Panc1 (cell line): ENCODE measurements around the gene TBXAS1. TPM values are rescaled to one million over a fixed set of nuclear protein-coding genes. Genes with fewer than 3 reads are reported as not detected.

Experiments
- ATAC-seq: fragments of 200-7000 bp; cut with Tn5 transposase; 2 replicates; pipeline ENCODE4 v1.9.1; 2020; ENCODE audit warnings: mild to moderate bottlenecking, moderate library complexity
- BruUV-seq: library from RNA; stranded (reverse); fragments of 400-500 nt; replicated peaks from 2 replicates; lab custom pipeline; 2021; lab: Mats Ljungman, UMichigan
- CTCF ChIA-PET: fragments of 300-600 bp; sonication (Branson Sonifier 250); formaldehyde crosslinking; loops from one replicate; lab custom pipeline; 2022; ENCODE audit warnings: antibody characterized with exemption; lab: Charles Lee
- POLR2A ChIA-PET: fragments of 300-600 bp; sonication (Branson Sonifier 250); formaldehyde crosslinking; loops from one replicate; lab custom pipeline; 2022; ENCODE audit warnings: antibody characterized with exemption; lab: Charles Lee
- DNase-seq: peaks from one replicate; pipeline ENCODE4 v3.0.0-alpha.2; 2010; ENCODE audit warnings: low read depth, low spot score
- H3K27ac ChIP-seq: 2 replicates; pipeline ENCODE4 v1.5.1; 2011; ENCODE audit warnings: mild to moderate bottlenecking, low read length, inconsistent platforms
- H3K27me3 ChIP-seq: fragments of 200-500 bp; sonication (Bioruptor generic); 2 replicates; pipeline ENCODE4 v1.6.0; 2014; ENCODE audit warnings: low read length, inconsistent platforms; ENCODE audit not compliant: control insufficient read depth, insufficient read depth
- H3K36me3 ChIP-seq: fragments of 200-500 bp; sonication (Bioruptor generic); 2 replicates; pipeline ENCODE4 v1.5.1; 2014; ENCODE audit warnings: inconsistent platforms, mild to moderate bottlenecking, low read length, moderate library complexity; ENCODE audit not compliant: control insufficient read depth, insufficient read depth
- H3K4me1 ChIP-seq: 2 replicates; pipeline ENCODE4 v1.5.1; 2011; ENCODE audit warnings: inconsistent platforms, mild to moderate bottlenecking, low read length, moderate library complexity; ENCODE audit not compliant: control insufficient read depth, insufficient read depth
- H3K4me3 ChIP-seq, 2 experiments: 2 replicates each; pipeline ENCODE4 v1.5.1; 2011 to 2012; ENCODE audit warnings: low read depth in 2 of 2, low read length in 2 of 2, mild to moderate bottlenecking in 2 of 2, inconsistent platforms in 1 of 2, moderate library complexity in 1 of 2
- H3K9me3 ChIP-seq: fragments of 200-500 bp; sonication (Bioruptor generic); 2 replicates; pipeline ENCODE4 v1.5.1; 2014; ENCODE audit warnings: low read depth, mild to moderate bottlenecking, inconsistent platforms, low read length, moderate library complexity; ENCODE audit not compliant: control insufficient read depth, insufficient read depth
- CTCF ChIP-seq: fragments of 450-650 bp; IDR thresholded peaks from 2 replicates; pipeline ENCODE4 v1.5.1; 2017; ENCODE audit warnings: mild to moderate bottlenecking
- POLR2AphosphoS5 ChIP-seq: IDR thresholded peaks from 2 replicates; pipeline ENCODE4 v1.6.1; 2012; ENCODE audit warnings: mild to moderate bottlenecking, low read depth, low read length, moderate library complexity
- REST ChIP-seq, 2 experiments: IDR thresholded peaks; 2 replicates each; pipeline ENCODE4 v1.6.1; 2011 to 2012; ENCODE audit warnings: low read depth in 2 of 2, control low read depth in 1 of 2, low read length in 1 of 2, mild to moderate bottlenecking in 1 of 2, moderate library complexity in 1 of 2; ENCODE audit not compliant: insufficient read depth in 1 of 2
- SIN3A ChIP-seq: IDR thresholded peaks from 2 replicates; pipeline ENCODE4 v1.6.1; 2012; ENCODE audit warnings: low read depth, mild to moderate bottlenecking, low read length, moderate library complexity, borderline replicate concordance; ENCODE audit not compliant: insufficient read depth
- TCF7L2 ChIP-seq: IDR thresholded peaks from 2 replicates; pipeline ENCODE4 v1.6.1; 2011; ENCODE audit warnings: mild to moderate bottlenecking, low read depth, low read length, inconsistent platforms
- in situ Hi-C: cut with HindIII; loops from 2 replicates; pipeline ENCODE4 v1.10.0; 2016; ENCODE audit warnings: low sequenced_read_pairs, low pct_unique_long_range_greater_than_20kb
- intact Hi-C: fragments of 100-400 bp; cut with micrococcal nuclease; formaldehyde crosslinking; loops from one replicate; pipeline ENCODE4 v1.10.0; 2022; ENCODE audit not compliant: unreplicated experiment
- total RNA-seq: library from RNA; stranded (reverse); gene quantifications from one replicate; pipeline ENCODE4 v1.2.1, GENCODE V29; 2021; ENCODE audit not compliant: unreplicated experiment

The TBXAS1 gene
- total RNA-seq, 1 experiment from 2014 or later, result 4.4 TPM

GRCh38 chr7:140045697-140046096 is 216.6 kb downstream of the TBXAS1 start:
- in situ Hi-C loops (no loop called here), intact Hi-C loops (no loop called here)
- TF ChIP-seq REST (IDR thresholded peaks at IDR 0.05; ENCODE audit: insufficient read depth in 1 of 2, low read depth in 2 of 2, low read length in 1 of 2) (no peak), TCF7L2 (no peak), POLR2AphosphoS5 (no peak), CTCF (no peak), SIN3A (no peak)
- Histone ChIP-seq H3K36me3 (0 out of 2 replicates have a peak, but pooled peaks cover 2% of the 10 kb centered on the region), H3K4me3 (no peak overlapping the region), H3K27ac (no peak overlapping the region), H3K27me3 (no peaks in the 10 kb centered on the region), H3K9me3 (no peaks in the 10 kb centered on the region), H3K4me1 (no peaks in the 10 kb centered on the region)
- no peak for DNase-seq
- ChIA-PET POLR2A (no interaction called here), CTCF (interaction anchor here (0.6 kb wide), 1 partner anchor 201 kb away, joined by 12 read pairs; no protein-coding TSS in a partner anchor)
- no TSS peak for BruUV-seq
- no peak for ATAC-seq

DNA sequence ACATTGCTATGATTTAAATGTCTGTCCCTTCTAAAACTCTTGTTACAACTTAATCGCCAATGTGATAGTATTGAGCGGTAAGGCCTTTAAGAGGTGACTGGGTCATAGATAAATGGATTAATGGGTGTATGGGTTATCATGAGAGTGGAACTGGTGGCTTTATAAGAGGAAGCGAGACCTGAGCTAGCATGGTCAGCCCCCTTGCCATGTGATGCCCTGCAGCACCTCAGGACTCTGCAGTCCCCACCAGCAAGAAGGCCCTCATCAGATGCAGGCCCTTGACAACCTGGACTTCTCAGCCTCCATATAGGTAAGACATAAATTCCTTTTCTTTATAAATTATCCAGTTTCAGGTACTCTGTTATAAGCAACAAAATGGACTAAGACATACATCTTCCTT is 218.1 kb downstream of the TBXAS1 start:
- intact Hi-C loops, result no loop called here
- Histone ChIP-seq H3K27me3 (no peaks in the 10 kb centered on the region), H3K9me3 (no peaks in the 10 kb centered on the region), H3K4me3 (no peak overlapping the region), H3K27ac (no peak overlapping the region), H3K4me1 (no peaks in the 10 kb centered on the region), H3K36me3 (no peaks in the 10 kb centered on the region)
- in situ Hi-C loops, result no loop called here
- DNase-seq (no peak), ATAC-seq (no peak)
- CTCF ChIA-PET, result no interaction called here
- TF ChIP-seq POLR2AphosphoS5 (no peak), SIN3A (no peak), TCF7L2 (no peak), CTCF (no peak), REST (IDR thresholded peaks at IDR 0.05; ENCODE audit: insufficient read depth in 1 of 2, low read depth in 2 of 2, low read length in 1 of 2) (no peak)
- no TSS peak for BruUV-seq
- POLR2A ChIA-PET, result no interaction called here
